Activated CD8-positive, alpha-beta memory T cell treated with anti-CD3 and anti-CD28 coated beads, Interleukin-2, amount 50 U/mL, for 4 hours (primary cell): ENCODE data around the gene BCAM.
"Not testable (repeated sequence)": the region's sequence is repeated elsewhere in the genome, so short reads cannot be mapped to it uniquely, and the experiment has no call there.

ENCODE experiments used
- DNase-seq: peaks from one replicate; pipeline ENCODE4 v3.0.0-alpha.2; 2020

BCAM gene

DNA sequence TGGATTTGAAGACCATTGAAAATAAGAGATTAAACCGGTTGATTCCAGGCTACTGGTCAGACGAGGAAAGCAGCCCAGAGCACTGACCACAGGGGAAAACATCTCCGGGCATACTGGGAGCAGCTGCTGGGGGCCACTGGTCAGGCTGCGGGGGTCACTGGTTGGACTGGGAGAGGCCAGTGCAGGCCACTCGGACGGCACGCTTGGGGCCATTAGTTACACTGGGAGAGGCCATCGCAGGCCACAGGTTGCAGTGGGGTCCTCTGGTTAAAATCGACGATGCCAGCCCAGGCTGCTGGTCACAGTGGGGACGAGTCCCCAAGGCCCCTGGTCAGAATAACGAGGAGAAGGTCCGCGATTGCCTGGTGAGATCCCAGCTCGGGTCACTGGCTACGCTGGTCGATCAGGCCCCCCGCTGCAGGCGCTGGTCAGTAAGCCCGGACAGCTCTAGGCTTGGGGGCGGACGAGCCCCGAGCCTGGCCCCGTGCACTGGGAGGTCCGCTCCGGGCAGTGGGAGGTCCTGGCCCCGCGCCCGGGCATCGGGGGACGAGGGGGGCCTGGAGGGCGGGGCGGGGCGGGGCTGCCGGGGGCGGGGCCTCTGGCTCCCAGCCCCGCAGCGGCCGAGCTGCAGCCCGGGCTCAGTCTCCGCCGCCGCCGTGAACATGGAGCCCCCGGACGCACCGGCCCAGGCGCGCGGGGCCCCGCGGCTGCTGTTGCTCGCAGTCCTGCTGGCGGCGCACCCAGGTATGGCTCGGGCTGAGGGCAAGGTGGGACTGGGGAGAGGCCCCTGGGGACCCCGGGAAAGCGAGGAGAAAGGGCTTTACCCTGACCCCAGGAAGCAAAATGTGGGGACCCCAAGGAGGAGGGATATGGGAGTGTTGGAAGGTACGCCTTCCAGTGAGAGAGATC lies at the start of gene BCAM:
BCAM (plus strand) TSS at position 641 of the 909 bp plus-strand sequence; CDS start at position 663, 22 bp downstream.
- DNase-seq = no peak

DNA sequence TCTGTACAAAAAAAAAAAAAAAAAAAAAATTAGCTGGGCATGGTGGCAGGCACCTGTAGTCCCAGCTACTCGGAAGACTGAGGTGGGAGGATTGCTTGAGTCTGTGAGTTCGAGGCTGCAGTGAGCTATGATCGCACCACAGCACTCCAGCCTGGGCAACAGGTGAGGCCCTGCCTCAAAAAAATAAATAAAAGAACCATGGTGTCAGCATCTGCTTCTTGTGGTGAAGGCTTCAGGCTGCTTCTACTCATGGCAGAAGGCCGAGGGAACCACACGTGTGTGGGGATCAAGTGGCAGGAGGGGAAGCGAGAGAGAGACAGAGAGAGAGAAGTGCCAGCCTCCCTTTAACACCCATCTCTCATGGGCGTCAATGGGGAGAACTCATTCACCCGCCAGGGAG lies 46.9 kb upstream of the BCAM start:
- no peak for DNase-seq

GRCh38 chr19:44765033-44765948 lies 43.6 kb upstream of the BCAM start:
- no peak for DNase-seq

DNA sequence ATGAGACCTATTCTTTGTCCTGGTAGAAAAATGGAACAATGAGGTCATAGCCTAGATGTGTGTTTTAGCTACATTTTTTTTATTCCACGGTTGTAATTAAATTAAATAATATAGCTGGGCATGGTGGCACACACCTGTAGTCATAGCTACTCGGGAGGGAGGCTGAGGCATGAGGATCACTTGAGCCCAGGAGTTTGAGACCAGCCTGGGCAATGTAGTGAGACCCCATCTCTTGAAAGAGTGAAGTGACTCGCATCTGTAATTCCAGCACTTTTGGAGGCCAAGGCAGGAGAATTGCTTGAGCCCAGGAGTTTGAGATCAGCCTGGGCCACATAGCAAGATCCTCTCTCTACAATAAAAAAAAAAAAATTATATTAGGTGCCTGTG lies 43.0 kb upstream of the BCAM start:
- DNase-seq = no peak

DNA sequence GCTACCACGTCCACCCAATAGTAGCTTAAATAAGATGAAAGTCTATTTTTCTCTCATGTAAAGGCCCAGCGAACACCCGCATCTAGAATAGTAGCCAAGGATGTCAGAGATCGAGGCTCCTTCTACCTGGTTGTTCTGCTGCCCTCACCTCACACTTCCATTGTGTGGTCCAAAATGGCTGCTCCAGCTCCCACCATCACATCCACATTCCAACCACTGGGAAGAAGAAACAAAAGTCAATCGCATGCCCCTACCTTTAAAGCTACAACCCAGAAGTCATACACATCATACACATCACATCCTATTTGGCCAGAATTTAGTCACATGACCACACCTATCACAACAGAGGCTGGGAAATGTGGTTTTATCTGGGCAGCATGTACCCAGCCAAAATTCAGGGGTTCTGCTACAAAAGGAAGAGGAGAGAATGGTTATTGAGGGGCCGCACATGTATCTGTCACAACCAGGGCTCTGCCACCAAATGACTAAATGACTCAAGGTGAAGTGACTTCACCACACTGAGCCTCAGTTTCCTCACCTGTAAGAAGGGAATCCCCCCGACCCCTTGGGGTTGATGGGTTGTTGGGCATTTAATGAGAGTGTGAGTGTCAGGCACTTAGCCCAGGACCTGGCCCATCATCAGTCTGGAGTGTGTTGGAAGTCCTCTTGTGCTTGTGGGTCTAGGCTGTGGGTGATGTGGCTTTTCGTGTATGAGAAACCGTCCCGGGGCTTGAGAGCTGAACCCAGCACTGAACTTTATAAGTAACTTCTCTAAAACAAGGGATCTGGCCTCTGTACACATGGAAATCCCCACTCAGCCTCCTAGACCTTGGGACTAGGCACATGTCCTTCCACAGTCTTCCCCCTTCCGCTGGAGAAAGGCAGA lies 41.4 kb upstream of the BCAM start:
- DNase-seq = no peak

- peak; percentile 97 for DNase-seq
Observed at GRCh38 chr19:44770550-44771257, 38.2 kb upstream of the BCAM start.

DNA sequence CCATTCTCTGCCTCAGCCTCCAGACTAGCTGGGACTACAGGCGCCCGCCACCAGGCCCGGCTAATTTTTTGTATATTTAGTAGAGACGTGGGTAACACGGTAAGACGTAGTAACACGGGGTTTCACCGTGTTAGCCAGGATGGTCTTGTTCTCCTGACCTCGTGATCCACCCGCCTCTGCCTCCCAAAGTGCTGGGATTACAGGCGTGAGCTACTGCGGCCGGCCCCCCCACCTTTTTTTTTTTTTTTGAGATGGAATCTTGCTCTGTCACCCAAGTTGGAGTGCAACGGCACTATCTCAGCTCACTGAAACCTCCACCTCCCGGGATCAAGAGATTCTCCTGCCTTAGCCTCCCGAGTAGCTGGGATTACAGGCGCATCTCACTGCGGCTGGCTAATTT lies 36.8 kb upstream of the BCAM start:
- not testable (repeated sequence) for DNase-seq

GRCh38 chr19:44772959-44773358 lies 35.9 kb upstream of the BCAM start:
- no peak for DNase-seq

DNA sequence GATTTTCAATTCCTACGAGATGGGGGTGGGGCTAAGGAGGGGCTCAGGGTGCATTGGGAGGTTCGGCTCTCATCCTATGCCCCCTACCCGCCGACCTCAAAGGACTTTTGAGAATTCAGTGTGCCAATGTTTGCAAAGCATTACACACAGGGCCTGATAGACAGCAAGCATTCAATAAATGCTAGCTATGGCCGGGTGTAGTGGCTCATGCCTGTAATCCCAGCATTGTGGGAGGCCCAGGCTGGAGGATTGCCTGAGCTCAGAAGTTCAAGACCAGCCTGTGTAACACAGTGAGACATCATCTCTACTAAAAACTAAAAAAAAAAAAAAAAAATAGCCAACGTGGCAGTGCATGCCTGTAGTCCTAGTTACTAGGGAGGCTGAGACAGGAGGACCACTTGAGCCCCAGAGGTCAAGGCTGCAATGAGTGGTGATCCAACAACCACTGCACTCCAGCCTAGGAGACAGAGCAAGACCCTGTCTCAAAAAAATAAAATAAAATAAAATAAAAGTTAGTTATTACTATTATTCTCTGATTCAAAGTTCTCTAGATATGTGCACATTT lies 33.1 kb upstream of the BCAM start:
- no peak for DNase-seq

DNA sequence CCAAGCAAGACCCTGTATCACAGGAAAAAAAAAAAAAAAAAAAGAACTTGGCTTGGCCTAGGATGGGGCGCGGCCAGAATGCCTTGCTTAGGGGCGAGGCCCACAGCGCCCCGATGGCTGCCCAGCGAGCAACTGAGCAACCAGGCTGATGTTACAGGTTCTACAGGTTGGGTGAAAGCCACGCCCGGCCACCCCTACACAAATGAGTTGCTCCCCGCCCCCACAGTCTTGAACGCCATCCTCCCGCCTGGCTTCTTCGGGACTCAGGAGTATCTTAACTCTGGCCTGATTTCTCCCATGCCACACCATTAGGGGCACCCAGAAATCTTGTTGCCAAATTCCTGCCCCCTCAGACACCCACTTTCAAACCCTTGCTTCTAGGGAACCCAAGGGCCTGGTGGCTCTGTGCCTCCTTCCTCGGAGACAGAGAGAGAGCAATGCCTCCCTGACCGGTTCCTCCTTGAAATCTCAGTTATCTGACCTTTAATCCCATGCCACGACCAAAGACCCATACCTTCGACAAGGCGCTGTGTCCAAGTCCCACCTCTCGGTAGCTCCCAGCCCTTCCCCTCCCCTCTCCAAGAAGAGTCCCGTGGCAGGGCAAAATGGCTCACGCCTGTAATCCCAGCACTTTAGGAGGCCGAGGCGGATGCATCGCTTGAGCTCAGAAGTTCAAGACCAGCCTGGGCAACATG lies 32.4 kb upstream of the BCAM start:
- DNase-seq = no peak

GRCh38 chr19:44777715-44778347 lies 31.1 kb upstream of the BCAM start, which contains the start of gene CBLC:
CBLC (plus strand) TSS chr19:44777890; CDS start chr19:44777932, 42 bp downstream.
- no peak for DNase-seq

DNA sequence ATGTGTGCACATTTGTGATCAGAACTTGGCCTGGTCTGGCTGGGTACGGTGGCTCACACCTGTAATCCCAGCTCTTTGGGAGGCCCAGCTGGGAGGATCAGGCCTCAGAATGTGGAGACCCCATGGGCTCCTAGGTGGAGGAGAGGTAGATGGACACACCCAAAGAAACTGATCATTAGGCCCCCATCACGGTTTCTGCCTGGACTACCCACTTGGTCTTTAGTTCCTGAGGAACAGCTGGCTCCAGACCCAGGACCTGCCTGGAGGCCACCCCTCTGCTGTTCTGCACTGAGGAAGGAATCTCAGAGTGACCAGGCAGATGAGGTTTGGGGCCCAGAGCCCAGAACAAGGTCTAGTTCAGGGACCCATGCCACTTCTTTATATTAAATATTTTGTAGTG lies 29.8 kb upstream of the BCAM start:
- no peak for DNase-seq

- not testable (repeated sequence) for DNase-seq
Observed at GRCh38 chr19:44781694-44782093, 27.2 kb upstream of the BCAM start.

DNA sequence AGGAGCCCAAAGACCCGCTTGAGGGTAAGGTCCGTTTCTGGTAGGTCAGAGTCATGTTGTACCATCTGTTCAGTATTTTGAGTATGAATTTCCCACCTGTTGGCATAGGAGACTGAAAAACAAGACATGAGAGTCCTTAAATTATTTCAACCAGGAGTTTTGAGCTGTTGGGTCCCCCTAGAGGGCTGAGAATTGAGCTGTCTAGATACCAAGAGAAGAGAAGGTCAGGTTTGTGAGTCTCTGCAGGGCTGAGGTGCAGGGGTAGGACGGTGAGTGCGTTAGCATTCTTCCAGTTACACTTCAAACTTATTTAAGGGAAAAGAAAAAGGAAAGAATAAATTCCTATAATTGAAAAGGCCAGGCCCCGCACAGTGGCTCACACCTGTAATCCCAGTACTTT lies 26.2 kb upstream of the BCAM start:
- DNase-seq = no peak

- no peak for DNase-seq
Observed at GRCh38 chr19:44783545-44783944, 25.4 kb upstream of the BCAM start.

- no peak for DNase-seq
Observed at GRCh38 chr19:44785271-44785670, 23.6 kb upstream of the BCAM start.

GRCh38 chr19:44785993-44786392 lies 22.9 kb upstream of the BCAM start:
- no peak for DNase-seq

- DNase-seq = no peak
Observed at GRCh38 chr19:44788971-44789370, 19.9 kb upstream of the BCAM start.

GRCh38 chr19:44789943-44790483 lies 18.9 kb upstream of the BCAM start:
- no peak for DNase-seq

- no peak for DNase-seq
Observed at GRCh38 chr19:44792281-44792680, 16.6 kb upstream of the BCAM start.
